ENCODE data around the gene GRB10.

The GRB10 gene

DNA sequence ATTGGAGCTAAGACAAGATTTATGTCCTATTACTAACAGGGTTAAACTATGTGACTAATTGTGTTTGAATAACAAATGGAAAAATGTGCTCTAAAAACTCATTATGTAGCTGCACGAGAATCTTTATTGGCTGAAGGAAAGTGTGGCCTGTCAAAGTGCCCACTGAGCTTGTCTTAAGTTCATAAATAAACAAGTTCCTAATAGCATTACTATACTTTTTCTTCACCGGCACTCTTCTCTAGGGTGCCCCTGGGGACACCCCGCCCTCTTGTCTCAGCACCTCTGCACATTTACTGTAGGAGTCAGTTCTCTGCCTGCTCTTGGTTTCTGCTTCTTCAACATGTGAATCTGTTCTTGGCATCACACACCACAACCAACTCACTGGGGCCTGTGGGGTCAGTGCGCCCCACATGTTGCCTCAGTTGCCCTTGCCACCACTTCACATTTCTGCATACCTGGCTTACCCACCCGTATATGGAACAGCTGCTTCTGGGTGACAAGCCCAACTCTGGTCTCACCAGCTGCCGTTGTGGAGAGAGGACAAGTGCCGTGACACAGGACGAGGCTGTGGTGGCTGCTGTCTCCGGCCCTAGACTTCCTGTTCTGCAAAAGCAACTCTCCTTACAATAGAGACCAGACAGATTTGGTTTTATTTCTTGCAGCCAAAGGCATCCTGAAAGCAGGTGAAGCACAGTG is 121.2 kb downstream of the GRB10 start:
- H3K27ac Mint-ChIP-seq, result peak overlapping the region; percentile 83
- peak overlapping the region; percentile 81 for H3K4me3 Mint-ChIP-seq
- H3K9me3 Mint-ChIP-seq, result no peaks in the 10 kb centered on the region
- DNase-seq (ENCODE audit: low spot score in 2 of 2) (peak in 1 of 2 donors; percentile 15), ATAC-seq (peak; percentile 55)
- peaks cover 11% of the 10 kb centered on the region for H3K36me3 Mint-ChIP-seq
- peaks cover 71% of the 10 kb centered on the region for H3K4me1 Mint-ChIP-seq

DNA sequence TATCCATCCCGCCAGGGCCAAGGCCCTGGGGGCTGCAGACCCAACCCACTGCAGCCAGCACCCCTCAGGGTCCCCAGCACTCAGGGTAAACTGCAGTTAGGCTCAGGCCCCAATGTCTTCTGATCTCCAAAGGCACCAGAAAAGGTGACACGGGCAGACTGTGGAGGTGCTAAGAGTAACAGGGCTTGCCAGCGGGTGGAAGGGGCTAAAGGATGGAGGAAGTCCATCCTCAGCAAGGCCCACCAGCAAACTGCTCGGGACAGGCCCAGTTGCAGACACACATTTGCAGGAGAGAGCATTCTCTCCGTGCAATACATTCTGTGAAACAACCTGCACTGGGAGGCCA is 121.9 kb downstream of the GRB10 start:
- Mint-ChIP-seq H3K27ac (peak overlapping the region; percentile 83), H3K4me3 (peak overlapping the region; percentile 81)

DNA sequence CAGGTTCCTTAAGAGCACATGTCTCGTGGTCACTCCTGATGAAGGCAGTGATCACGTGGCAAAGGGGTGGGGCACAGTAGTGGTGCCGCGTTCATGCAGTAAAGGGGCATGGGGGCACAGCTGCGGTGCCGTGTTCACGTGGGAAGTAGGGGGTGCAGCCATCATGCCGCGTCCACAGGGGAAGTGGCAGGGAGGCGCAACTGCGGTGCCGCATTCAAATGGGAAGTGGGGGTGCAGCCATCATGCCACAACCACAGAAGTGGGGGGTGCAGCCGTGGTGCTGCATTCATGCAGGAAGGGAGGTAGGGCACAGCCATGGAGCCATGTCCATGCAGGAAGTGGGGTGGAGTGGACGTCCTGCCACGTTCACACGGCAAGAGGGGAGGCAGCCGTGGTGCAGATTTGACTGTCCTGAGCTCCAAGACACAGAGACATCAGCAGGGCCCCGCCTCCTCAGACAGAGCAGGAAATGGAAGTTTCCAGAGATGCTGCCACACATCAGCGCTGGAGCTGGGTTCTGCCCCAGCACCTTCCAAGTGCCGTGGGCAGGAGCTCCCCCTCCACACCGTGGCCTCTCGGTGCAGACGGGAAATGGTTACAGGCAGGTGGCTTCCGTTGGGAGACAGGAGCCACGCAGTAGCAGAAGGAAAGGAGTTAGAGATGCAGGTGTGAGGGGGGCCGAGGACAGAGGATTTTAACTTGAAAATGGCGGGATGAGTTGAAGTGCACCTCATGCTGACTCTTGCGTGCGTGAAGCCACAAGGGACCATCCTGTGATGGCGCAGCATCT is 122.5 kb downstream of the GRB10 start:
- peak overlapping the region; percentile 83 for H3K27ac Mint-ChIP-seq
- H3K4me3 Mint-ChIP-seq, result peak overlapping the region; percentile 81
- peaks cover 11% of the 10 kb centered on the region for H3K36me3 Mint-ChIP-seq
- DNase-seq (ENCODE audit: low spot score in 2 of 2) (peak; percentile 17 to 77), ATAC-seq (peak; percentile 64)
- H3K4me1 Mint-ChIP-seq, result peaks cover 60% of the 10 kb centered on the region
- no peaks in the 10 kb centered on the region for H3K9me3 Mint-ChIP-seq

More for the DNA sequence above, 121.9 kb downstream of the GRB10 start:
- ATAC-seq (no peak), DNase-seq (ENCODE audit: low spot score in 2 of 2) (no peak)
- no peaks in the 10 kb centered on the region for H3K9me3 Mint-ChIP-seq
- peaks cover 66% of the 10 kb centered on the region for H3K4me1 Mint-ChIP-seq
- peaks cover 11% of the 10 kb centered on the region for H3K36me3 Mint-ChIP-seq

DNA sequence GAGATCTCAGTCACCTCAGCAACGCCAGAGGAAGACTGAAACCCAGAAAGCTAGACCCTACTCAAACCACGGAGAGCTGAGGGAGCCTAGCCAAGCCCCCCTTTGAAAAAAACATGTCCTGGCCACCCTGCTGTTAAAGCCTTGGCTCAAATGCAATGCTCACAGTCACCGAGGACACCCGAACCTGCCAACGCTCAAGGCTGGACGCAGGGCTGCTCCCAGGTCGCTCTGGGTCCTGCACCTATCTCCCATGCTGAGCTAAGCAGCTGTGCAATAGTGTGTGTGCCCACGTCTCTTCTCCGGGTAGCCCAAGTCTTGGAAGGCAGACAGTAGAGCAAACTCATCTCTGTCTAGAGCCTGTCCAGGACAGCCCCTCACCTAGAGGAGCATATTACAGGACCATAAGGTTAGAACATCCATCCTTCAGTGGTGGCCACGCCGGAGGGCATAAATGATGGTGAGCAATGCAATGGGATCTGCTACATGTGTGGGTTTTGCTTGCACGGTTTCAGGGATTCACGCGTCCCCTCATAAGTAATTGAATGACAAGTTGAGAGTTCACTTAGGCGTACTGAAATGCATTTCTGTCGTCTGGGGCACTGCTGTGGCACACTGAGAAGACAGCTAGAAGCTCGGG is 123.2 kb downstream of the GRB10 start:
- Mint-ChIP-seq H3K4me1 (peaks cover 52% of the 10 kb centered on the region), H3K4me3 (peak overlapping the region; percentile 81), H3K36me3 (peaks cover 6% of the 10 kb centered on the region), H3K9me3 (no peaks in the 10 kb centered on the region), H3K27ac (peak overlapping the region; percentile 83)
- ATAC-seq (no peak), DNase-seq (ENCODE audit: low spot score in 2 of 2) (no peak)

- no peak overlapping the region for H3K27ac Mint-ChIP-seq
- peaks cover 5% of the 10 kb centered on the region for H3K36me3 Mint-ChIP-seq
- H3K4me1 Mint-ChIP-seq, result peaks cover 45% of the 10 kb centered on the region
- H3K4me3 Mint-ChIP-seq, result no peak overlapping the region
- H3K9me3 Mint-ChIP-seq, result no peaks in the 10 kb centered on the region
- no peak for DNase-seq (ENCODE audit: low spot score in 2 of 2)
- ATAC-seq, result no peak
Observed at GRCh38 chr7:50658696-50659095, 124.0 kb downstream of the GRB10 start.

DNA sequence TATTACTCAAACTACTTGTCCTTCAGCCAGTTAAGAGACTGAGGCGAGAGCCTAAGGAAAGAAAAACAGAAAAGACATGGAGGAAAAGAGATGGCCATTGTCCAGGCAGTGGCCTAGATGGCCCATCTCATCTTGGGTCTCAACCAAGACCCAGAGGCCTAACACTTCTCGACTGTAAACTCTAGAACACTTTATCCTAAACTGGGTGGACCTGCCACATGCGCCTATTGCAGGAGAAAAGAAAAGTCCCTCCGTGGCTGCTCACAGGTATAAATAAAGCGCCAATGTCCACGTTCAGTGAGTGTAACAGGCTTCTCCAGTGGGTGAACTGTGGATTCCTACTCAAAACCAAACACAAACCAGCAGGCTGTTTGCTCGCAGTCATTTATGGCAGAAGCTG is 124.8 kb downstream of the GRB10 start:
- DNase-seq (ENCODE audit: low spot score in 2 of 2) (no peak), ATAC-seq (no peak)
- H3K4me3 Mint-ChIP-seq, result no peak overlapping the region
- peaks cover 5% of the 10 kb centered on the region for H3K36me3 Mint-ChIP-seq
- no peaks in the 10 kb centered on the region for H3K9me3 Mint-ChIP-seq
- no peak overlapping the region for H3K27ac Mint-ChIP-seq
- peaks cover 37% of the 10 kb centered on the region for H3K4me1 Mint-ChIP-seq

DNA sequence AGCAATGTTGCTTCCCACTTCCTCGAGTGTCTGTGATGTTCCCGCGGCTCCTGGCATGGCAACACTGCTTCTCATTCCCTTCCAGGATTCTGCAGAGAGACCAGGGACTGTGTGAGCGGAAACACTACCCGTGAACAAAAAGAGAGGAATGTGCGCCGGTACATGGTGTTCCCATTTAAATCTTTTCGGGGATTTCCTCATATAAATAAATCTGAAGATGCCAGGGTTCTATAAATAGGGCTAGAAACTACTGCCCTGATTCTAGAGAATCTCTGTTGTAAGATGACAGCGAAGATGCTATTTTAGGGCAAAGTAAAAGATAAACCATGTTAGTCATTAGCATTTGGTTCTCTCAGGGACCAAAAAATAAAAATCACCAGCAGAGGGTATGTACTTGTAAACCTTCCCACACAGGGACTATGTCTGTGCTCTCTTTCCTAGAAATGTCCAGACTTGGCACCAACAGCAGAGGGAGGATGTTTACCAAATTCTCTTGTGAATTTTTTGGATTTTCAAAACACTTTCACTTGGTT is 125.3 kb downstream of the GRB10 start:
- no peak overlapping the region for H3K4me3 Mint-ChIP-seq
- no peak for ATAC-seq
- H3K27ac Mint-ChIP-seq, result no peak overlapping the region
- no peaks in the 10 kb centered on the region for H3K9me3 Mint-ChIP-seq
- peaks cover 5% of the 10 kb centered on the region for H3K36me3 Mint-ChIP-seq
- H3K4me1 Mint-ChIP-seq, result peaks cover 32% of the 10 kb centered on the region
- no peak for DNase-seq (ENCODE audit: low spot score in 2 of 2)

DNA sequence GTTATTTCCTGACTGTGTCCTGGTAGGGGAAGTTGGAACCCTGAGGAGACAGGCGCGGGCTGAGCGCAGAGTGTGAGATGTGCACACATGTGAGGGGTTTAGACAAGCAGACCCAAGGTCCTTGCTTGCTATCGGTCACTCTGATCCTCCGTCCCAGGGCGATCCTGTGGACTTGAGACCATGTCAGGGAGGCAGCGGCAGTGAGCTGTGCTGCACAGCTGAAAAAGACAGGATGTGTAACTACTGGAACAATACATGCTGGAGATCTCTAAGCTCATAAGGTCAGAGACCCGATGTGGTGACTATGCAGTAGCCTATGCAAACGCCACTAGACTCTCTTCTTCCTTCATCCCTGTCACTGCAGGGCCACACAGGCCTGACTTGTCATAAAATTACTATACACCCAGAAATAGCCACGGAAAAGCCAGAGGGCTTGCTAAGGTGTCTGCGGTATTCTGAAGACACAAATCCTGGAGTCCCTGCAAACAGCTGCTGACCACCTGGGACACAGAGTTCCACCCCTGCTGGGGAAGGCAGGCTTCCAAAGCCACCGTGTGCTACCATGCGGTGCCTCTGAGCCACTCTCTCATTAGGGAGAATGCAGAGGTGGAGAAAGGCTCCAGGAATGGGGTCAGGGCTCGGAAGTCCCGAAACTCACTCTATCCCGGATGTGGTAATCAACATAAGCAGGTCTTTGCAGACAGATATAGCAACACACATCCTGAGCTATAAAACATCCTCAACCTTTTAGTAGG is 126.4 kb downstream of the GRB10 start:
- DNase-seq (ENCODE audit: low spot score in 2 of 2) (no peak), ATAC-seq (no peak)
- no peak overlapping the region for H3K4me3 Mint-ChIP-seq
- no peaks in the 10 kb centered on the region for H3K9me3 Mint-ChIP-seq
- H3K4me1 Mint-ChIP-seq, result peaks cover 21% of the 10 kb centered on the region
- H3K36me3 Mint-ChIP-seq, result peaks cover 5% of the 10 kb centered on the region
- no peak overlapping the region for H3K27ac Mint-ChIP-seq

DNA sequence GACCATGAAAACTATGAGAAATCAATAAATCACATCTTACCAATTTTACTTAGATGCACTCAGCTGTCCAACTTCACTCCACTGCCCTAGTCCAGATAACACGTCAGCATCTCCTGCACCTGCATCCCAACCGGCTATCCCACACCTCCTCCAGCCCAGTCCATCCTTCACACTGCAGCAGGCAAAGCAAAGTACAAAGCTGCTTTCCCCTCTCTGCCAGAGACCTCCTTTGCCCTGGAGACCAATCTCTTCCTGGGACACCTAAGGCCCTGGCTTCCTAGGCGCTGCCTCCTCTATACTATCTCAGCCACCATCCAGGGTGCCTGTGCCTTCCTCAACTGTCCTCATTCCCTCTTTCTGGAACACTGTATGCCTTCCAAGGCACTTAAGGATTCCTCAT is 127.2 kb downstream of the GRB10 start:
- Mint-ChIP-seq H3K9me3 (no peaks in the 10 kb centered on the region), H3K4me1 (peaks cover 13% of the 10 kb centered on the region), H3K4me3 (no peak overlapping the region), H3K36me3 (peaks cover 5% of the 10 kb centered on the region), H3K27ac (no peak overlapping the region)
- ATAC-seq, result no peak
- no peak for DNase-seq (ENCODE audit: low spot score in 2 of 2)

DNA sequence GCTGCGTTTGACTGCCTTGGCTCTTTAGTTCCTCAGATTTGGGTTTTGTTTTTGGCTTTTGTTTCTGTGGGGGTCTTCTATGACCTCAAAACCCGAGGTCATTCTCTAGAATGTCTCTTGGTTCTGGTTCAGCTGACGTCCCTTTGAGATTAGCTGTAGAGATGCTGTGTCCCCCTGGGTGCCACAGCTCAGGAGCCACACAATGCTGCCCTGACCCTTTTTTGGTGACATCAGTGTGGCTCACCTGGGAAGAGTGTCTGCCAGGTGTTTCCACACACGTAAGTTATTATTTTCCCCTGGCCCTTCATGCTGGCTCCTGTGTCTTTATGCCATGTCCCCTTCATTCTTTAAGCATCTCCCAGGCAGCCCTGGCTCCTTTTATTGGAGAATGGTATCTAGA is 127.7 kb downstream of the GRB10 start:
- no peak for ATAC-seq
- DNase-seq (ENCODE audit: low spot score in 2 of 2), result no peak
- H3K4me1 Mint-ChIP-seq, result peaks cover 8% of the 10 kb centered on the region
- no peak overlapping the region for H3K27ac Mint-ChIP-seq
- H3K4me3 Mint-ChIP-seq, result no peak overlapping the region
- H3K9me3 Mint-ChIP-seq, result no peaks in the 10 kb centered on the region
- H3K36me3 Mint-ChIP-seq, result peaks cover under 1% of the 10 kb centered on the region

- H3K9me3 Mint-ChIP-seq, result no peaks in the 10 kb centered on the region
- DNase-seq (ENCODE audit: low spot score in 2 of 2) (no peak), ATAC-seq (no peak)
- no peak overlapping the region for H3K27ac Mint-ChIP-seq
- peaks cover 3% of the 10 kb centered on the region for H3K4me1 Mint-ChIP-seq
- no peaks in the 10 kb centered on the region for H3K36me3 Mint-ChIP-seq
- H3K4me3 Mint-ChIP-seq, result no peak overlapping the region
Observed at GRCh38 chr7:50653981-50654425, 128.7 kb downstream of the GRB10 start.

- Mint-ChIP-seq H3K4me1 (peaks cover 5% of the 10 kb centered on the region), H3K9me3 (no peaks in the 10 kb centered on the region), H3K36me3 (no peaks in the 10 kb centered on the region), H3K27ac (no peak overlapping the region), H3K4me3 (no peak overlapping the region)
- DNase-seq (ENCODE audit: low spot score in 2 of 2), result no peak
- no peak for ATAC-seq
Observed at GRCh38 chr7:50653126-50653864, 129.4 kb downstream of the GRB10 start.

DNA sequence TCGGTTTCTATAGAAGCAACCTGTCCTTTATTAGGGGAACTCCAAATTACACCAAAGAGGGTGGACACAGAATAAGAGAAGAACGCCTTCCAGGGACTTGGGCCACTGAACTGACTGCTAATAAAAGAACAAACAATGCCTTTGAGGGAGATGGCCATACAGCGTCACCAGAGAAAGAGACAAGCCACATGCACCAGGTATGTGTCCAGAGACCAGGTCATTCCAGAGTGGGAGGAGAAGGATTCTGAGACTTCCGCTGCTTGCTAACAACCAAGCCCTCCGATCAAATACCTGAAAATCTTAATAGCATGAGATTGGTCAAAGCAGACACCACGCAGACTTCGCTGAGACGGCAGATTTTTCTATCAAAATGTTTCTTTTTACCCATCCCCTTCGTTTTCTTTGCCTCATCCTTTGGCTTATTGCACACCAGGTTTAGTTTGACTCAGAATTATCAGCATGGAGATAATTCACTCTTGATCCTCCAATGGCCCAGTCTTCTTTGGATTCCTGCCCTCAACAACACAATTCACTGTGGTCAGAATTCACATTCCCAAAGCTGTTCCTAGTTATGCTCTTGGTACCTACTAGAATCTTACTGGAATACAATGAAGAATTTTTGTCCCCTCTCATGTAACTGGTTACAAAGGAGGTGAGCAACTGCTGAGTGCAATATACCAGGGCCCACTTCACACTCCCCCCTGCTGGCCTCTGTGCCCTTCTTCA is 130.1 kb downstream of the GRB10 start:
- no peak overlapping the region for H3K27ac Mint-ChIP-seq
- no peak overlapping the region for H3K4me3 Mint-ChIP-seq
- no peaks in the 10 kb centered on the region for H3K9me3 Mint-ChIP-seq
- ATAC-seq (no peak), DNase-seq (ENCODE audit: low spot score in 2 of 2) (no peak)
- H3K4me1 Mint-ChIP-seq, result peaks cover 5% of the 10 kb centered on the region
- H3K36me3 Mint-ChIP-seq, result no peaks in the 10 kb centered on the region
